CMK (cell line): ENCODE results near the gene STAU1.
"Not testable (repeated sequence)": the region's sequence is repeated elsewhere in the genome, so short reads cannot be mapped to it uniquely, and the experiment has no call there.

Experiments used
- DNase-seq: peaks from one replicate; pipeline ENCODE4 v3.0.0-alpha.2; 2010; ENCODE audit warnings: low read depth

STAU1 gene

GRCh38 chr20:49118307-49118706 lies 69.8 kb downstream of the STAU1 start:
- DNase-seq, result no peak

DNA sequence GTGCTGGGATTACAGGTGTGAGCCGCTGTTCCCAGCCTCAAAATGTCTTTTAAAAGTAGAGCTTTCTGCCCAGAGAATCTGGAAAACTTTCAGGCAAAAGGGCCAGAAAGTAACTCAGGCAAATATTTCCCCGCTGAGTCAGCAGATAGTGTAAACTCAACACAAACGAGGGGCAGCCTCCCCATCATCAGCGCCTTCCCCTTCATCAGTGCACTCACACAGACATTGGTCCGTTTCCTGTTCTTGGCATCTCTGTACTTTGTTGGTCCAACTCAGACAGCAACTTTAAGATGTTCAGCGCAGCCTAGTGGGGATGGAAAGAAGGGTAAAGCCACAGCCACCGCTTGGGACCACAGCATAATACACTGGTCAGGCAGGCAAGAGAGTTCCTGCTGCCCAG lies 72.6 kb downstream of the STAU1 start:
- DNase-seq, result no peak

GRCh38 chr20:49112596-49113274 lies 75.4 kb downstream of the STAU1 start:
- DNase-seq, result no peak

DNA sequence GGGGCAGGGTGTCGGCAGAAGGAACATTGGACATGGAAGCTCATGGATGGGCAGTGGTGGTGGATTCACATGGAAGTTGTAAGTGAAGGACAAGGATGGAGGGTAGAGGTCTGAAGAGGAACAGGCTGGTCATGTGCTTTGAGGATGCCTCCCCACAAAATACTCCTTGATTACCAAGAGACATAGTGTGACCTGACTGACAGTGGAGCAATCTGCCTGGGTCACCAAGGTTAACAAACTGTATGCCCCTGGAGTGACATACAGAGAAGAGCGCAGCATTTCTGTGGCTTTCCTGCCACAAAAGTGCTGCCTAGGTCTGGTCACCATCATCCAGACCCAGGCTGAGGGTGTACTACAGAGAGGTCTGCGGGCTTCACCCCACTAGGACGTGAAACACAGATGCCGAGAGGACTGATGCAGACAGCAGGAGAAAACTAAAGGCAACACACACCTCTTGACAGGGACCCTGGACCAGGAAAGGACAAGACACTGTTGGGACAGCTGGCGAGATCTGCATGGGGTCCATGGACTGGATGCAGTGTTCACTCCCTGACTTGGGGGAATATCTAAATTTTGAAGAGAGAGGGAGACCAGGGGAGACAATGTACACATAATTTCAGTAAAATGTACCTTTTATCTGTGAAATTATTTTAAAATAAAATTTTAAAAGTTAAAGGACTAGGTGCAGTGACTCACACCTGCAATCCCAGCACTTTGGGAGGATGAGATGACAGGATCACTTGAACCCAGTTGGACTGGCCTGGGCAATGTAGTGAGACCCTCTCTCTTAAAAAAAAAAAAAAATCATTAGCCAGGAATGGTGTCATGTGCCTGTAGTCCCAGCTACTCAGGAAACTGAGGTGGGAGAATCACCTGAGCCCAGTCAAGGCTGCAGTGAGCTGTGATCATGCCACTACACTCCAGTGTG lies 77.1 kb downstream of the STAU1 start:
- no peak for DNase-seq

- no peak for DNase-seq
These were observed 81.8 kb downstream of the STAU1 start for GRCh38 chr20:49106328-49106727.

DNA sequence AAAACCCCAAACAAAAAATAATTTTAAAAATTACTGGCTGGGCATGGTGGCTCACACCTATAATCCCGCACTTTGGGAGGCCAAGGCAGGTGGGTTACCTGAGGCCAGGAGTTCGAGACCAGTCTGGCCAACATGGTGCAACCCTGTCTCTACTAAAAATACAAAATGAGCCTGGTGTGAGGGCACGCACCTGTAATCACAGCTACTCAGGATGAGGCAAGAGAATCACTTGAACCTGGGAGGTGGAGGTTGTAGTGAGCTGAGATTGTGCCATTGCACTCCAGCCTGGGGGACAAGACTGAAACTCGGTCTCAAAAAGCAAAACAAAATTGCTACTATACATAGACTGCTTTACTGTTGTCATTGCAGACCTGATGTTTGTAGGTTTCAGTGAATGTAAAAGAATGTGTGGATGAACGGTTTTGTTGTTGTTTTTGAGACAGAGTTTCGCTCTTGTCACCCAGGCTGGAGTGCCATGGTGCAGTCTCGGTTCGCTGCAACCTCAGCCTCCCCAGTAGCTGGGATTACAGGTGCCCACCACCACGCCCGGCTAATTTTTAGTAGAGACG lies 83.1 kb downstream of the STAU1 start:
- DNase-seq, result not testable (repeated sequence)

- no peak for DNase-seq
These were observed 83.8 kb downstream of the STAU1 start for GRCh38 chr20:49104365-49104648.

DNA sequence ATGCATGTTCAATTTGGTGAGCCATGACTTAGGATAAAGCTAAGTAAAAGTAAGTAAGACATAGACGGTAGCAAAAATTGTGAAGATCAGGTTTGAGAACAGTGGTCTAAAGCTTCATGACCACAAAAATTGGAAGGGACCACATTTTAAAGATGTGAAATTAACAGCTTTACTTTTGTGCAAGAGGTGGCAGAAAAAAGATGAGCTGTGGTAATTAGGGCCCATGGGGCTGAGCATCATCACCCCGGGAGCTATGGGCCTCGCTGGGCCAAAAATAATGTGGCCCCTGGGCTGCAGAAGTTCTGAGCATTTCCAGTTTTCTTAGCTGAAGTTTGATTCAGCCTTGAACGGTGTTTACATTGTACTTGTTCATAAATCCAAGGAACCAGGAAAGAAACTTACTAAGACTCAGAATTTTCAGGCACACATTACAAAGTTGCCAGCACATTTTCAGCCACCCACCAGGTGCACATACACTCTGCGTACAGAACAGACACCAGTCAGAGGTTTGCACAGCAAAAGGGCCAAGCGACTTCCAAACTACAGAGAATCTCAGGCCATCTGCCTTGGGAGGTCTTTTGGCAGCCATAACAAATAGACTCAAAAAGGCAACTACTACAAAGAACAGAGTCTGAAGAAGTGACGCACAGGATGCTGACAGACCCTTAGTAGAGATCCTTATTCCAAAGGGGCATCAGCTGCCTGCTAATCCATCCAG lies 84.3 kb downstream of the STAU1 start:
- DNase-seq, result no peak

DNA sequence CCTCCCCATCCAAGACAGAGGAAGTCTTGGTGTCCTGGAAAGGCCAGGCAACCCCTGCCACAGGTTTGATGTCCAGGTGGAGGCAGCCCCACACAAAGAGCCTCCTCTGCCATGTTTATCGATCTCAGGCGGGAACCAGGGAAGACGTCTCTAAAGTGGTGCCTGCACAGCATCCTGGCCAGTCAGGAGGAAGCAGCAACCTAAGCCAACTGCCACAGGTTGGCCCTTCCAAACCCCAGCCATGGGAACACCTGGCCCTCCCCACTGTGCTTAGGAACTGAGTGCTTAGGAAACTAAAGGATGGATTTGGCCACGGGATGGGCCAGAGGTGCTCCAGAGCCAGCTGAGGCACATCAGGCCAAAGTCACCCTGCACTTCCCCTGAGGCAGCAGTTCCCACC lies 85.1 kb downstream of the STAU1 start:
- no peak for DNase-seq

- DNase-seq, result no peak
These were observed 87.2 kb downstream of the STAU1 start for GRCh38 chr20:49100972-49101371.

- not testable (repeated sequence) for DNase-seq
These were observed 87.8 kb downstream of the STAU1 start for GRCh38 chr20:49100292-49100691.

DNA sequence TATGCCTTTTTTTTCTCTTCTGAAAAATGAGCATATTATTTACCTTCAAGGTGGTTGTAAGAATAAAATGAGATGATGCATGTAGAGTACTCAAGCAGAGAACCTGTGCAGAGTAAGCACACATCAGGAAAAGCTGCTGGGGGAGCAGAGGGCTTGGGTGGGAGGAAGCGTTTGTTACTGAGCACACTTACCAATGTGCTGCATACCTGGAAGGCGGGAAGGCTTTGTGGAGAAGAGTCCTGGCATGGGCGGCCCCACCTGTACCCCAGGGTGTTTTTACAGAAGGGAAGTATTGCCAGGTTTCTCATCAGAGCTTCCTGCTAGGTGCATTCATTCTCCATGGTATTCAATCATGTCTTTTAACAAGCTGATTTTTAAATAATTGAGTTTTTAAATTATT lies 89.1 kb downstream of the STAU1 start:
- DNase-seq, result no peak

DNA sequence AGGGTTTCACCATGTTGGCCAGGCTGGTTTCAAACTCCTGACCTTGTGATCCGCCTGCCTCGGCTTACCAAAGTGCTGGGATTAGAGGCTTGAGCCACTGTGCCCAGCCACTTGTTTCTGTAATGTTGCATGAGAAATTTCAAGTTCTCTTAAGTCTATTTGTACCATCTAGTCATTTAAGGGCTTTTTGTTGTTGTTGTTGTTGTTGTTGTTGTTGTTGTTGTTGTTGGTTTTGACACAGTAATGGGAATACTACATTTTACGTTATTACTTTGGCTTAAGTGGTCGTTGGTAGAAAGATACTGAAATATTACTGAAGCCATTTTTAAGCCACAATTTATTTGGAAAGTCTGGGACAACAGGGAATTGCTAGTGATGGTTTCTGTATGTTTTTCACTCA lies 90.0 kb downstream of the STAU1 start:
- DNase-seq, result no peak

DNA sequence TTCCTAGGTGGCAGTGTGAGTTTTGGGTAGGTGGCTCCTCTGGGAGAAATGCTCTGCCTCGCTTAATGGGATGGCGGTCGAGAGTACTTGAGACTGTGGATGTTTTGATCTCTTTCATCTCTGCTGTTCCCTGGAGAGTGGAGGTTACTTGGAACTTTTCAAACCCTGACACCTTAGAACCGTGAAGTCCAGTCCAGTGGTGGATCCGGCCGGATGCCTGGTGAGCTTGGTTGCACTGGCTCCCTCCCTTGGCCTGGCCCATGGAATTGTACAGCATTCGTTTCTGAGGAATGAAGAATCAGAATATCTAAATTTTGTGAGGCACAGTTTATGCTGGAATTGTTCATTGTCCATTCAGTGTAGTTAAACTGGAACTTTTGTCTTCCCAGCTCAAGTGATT lies 91.0 kb downstream of the STAU1 start:
- DNase-seq, result no peak

DNA sequence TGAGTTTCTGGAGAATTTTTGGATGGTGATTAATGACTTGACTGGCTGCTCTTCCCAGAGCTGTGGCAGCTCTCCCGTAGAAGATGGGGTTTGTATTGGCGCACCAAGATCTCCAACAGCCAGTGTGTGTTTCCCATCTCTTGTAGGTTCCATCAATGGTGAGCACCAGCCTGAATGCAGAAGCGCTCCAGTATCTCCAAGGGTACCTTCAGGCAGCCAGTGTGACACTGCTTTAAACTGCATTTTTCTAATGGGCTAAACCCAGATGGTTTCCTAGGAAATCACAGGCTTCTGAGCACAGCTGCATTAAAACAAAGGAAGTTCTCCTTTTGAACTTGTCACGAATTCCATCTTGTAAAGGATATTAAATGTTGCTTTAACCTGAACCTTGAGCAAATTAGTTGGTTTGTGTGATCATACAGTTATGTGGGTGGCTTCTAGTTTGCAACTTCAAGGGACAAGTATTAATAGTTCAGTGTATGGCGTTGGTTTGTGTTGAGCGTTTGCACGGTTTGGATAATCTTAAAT lies 91.9 kb downstream of the STAU1 start:
- no peak for DNase-seq

DNA sequence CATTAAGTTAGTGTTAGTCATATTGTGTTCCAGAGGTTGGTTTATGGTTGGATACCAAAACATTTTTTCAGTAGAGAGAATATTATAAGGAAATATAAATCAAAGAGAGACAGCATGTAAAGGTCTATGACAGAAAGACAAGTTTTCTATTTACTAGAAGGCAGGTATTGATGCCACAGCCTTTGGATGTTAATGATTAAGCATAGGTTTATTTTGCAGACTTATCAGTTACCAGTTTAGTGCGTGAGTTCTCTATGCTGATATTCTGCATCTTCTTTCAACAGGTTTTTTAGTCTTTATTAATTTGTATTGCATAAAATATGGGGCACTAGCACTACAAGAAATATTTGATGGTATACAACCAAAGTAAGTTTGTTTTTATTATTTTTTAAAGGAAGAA lies 96.4 kb downstream of the STAU1 start:
- DNase-seq, result no peak

DNA sequence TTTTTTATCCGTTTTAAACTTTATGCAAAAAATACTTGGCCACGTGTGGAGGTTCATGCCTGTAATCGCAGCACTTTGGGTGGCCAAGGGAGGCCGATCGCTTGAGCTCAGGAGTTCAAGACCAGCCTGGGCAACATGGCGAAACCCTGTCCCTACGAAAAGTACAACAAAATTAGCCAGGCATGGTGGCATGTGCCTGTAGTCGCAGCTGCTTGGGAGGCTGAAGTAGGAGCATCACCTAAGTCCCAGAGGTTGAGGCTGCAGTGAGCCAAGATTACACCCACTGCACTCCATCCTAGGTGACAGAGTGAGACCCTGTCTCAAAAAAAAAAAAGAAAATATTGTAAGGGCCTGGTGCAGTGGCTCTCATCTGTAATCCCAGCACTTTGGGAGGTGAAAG lies 97.0 kb downstream of the STAU1 start:
- DNase-seq, result no peak

DNA sequence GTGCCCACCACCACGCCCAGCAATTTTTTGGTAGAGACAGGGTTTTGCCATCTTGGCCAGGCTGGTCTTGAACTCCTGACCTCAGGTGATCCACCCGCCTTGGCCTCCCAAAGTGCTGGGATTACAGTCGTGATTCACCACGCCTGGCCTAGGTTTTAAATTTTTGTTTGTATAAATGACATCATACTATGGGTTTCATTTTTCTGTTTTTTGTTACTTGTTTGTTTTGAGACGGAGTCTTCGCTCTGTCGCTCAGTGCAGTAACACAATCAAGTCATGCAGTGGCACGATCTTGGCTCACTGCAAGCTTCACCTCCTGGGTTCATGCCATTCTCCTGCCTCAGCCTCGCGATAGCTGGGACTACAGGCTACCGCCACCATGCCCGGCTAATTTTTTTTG lies 105.8 kb downstream of the STAU1 start:
- DNase-seq, result not testable (repeated sequence)

DNA sequence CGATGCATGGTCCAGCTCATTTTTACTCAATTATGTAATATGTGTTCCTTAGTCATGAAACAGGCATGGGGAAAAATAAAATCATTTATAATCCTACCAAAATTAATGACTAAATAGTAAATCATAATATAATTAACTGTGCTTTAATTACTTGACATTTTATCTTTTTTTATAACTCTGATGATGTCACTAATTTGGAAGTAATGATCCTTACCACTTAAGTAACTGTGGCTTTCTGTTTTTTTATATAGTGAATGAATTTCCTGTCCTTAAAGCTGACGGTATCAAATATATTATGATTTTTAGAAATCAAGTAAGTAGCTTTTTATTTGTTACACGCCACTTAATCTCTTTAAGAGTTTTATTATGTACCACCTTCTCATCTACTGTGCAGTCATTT lies 109.8 kb downstream of the STAU1 start:
- no peak for DNase-seq

DNA sequence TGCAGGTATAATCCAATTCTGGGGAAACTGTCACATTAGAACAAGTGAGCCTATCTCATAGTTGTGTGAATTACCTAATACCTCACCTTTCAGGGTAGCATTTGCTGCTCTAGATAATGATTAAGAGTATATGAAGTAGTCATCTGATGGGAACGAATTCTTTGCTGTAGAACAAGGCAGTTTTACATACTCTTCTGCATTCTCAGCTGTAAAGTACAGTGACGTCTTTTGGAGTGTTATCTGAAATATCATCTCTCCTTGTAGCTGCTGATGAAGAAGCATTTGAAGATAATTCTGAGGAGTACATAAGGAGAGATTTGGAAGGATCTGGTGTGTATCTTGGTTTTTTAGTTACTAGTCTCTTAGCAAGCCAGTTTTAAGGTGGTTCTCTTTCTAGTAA lies 113.6 kb downstream of the STAU1 start:
- no peak for DNase-seq
